Left ventricle myocardium superior (tissue), 1 donor: Measurements from ENCODE around the gene ANP32A. TPM values are rescaled to one million over a fixed set of nuclear protein-coding genes. Genes with fewer than 3 reads are reported as not detected.

Experiments
- ATAC-seq: fragments of 200-7000 bp; cut with Tn5 transposase; one replicate; pipeline ENCODE4 v1.9.1; 2020; ENCODE audit warnings: mild to moderate bottlenecking, moderate library complexity
- DNase-seq: peaks from one replicate; pipeline ENCODE4 v3.0.0-alpha.2; 2020
- intact Hi-C: fragments of 100-400 bp; cut with micrococcal nuclease; formaldehyde crosslinking; loops from one replicate; pipeline ENCODE4 v1.11.0; 2022
- total RNA-seq: library from RNA; stranded (reverse); fragmentation: NEBNext Ultra II Directional; extraction: Animal tissue kit (Norgen Biotek cat#: 25700); gene quantifications from one replicate; pipeline ENCODE4 v1.2.1, GENCODE V29; 2021
- donor health status: DM: no; HTN: yes; CAD: no; lungs with severe emphysema.

ANP32A gene
- total RNA-seq, 1 donor from 2014 or later = 138 TPM

DNA sequence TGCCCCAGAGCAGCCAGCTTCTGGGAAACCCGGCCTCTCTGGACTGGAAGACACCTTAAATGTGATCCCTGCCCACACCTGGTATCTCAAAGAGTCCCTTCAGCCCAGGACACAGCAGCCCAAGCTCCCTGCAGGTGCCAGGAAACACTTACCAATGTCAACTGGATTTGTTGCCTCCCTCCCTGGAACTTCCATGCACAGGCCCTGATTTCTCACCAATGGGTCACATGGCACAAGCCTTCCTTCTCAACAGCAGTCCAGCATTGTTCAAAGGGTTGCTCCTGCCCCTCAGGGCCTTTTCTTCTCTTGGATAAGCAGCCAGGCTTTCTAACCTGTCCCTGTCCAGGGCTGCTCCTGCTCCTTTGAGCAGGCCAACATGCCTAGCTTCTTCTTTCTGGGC is 31.6 kb downstream of the ANP32A start:
- peak; percentile 4 for ATAC-seq
- DNase-seq = no peak
- intact Hi-C loops = no loop called here

GRCh38 chr15:68788264-68788624 is 32.5 kb downstream of the ANP32A start:
- no peak for ATAC-seq
- intact Hi-C loops = no loop called here
- DNase-seq = no peak

- no peak for ATAC-seq
- no peak for DNase-seq
- intact Hi-C loops = no loop called here
Measured at GRCh38 chr15:68787609-68788263, 33.0 kb downstream of the ANP32A start.

DNA sequence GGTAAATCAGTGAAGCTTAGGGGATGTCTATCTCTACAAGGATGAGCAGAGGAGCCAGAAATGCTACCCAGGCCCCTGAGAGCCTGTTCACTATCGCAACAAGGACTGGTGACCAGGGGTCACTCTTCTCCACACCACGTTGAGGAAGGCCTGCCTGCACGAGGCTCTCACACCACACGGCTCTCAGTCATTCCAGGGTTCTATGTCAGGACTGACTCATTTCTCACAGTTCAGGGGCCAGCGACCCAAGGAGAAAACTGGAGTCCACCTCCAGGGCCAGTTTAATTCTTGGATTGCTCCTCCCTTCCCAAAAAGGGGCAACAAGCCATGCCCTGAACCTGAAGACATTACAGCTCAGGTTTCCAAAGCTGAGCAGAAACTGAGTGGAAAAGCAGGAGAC is 33.9 kb downstream of the ANP32A start:
- intact Hi-C loops = no loop called here

GRCh38 chr15:68785541-68785940 is 35.2 kb downstream of the ANP32A start:
- ATAC-seq = no peak
- intact Hi-C loops = no loop called here
- no peak for DNase-seq

More for the DNA sequence above, 33.9 kb downstream of the ANP32A start:
- DNase-seq (no peak), ATAC-seq (no peak)

DNA sequence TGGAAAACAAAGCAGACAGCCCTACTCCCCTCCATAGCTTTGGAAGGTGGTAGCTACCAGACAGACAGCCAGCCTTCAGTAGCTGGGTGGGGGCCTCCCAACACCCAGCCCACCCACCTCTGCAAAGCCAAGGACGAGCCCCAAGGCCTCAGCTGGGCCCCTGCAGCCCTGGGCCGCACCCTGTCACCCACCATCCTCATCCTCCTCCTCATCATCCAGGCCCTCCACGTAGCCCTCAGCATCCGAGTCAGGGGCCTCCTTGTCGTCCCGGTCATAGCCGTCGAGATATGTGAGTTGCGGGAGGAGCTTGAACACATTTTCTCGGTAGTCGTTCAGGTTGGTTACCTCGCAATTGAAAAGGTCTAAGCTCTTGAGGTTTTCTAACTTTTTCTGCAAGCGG is 36.5 kb downstream of the ANP32A start:
- no peak for DNase-seq
- intact Hi-C loops = no loop called here

DNA sequence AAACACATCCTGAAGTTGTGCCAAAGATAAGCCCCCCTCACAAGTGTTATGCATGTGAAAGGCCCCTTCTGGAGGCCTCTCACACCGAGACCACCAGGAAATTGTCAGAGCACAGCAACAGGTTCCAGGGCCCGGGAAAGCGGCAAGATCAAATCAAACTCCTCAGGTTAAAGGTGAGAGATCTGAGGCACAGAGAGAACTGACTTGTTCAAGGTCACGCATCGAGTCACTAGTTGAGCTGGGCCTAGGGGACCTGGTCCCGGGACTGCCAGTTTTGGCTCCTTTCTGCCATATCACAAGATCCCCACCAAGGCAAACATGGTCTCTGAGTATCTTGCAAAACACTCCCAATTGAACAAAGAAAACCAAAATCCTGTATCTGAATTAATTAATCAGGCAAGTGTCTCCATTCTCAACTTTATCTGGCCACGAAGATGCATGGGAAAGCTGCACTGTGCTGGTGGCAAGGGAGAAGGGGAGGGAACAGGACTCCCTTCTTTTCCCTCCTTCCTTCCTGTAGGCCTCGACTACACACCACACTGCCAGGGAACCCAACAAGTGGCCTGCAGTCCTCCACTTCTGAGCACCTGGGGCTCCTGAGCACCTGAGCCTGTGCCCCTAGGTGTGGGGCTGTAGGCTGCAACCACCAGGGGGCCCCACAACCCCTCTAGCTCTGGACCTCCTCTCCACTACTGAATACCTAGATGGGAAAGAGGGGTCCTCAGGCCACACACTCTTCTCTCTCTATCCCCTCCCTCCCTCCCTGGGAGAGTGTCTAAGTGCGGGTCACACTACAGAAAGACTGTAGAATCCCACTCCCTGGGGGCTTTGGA is 37.3 kb downstream of the ANP32A start:
- peak; percentile 63 for DNase-seq
- intact Hi-C loops = no loop called here

More for the DNA sequence above, 36.5 kb downstream of the ANP32A start:
- no peak for ATAC-seq

DNA sequence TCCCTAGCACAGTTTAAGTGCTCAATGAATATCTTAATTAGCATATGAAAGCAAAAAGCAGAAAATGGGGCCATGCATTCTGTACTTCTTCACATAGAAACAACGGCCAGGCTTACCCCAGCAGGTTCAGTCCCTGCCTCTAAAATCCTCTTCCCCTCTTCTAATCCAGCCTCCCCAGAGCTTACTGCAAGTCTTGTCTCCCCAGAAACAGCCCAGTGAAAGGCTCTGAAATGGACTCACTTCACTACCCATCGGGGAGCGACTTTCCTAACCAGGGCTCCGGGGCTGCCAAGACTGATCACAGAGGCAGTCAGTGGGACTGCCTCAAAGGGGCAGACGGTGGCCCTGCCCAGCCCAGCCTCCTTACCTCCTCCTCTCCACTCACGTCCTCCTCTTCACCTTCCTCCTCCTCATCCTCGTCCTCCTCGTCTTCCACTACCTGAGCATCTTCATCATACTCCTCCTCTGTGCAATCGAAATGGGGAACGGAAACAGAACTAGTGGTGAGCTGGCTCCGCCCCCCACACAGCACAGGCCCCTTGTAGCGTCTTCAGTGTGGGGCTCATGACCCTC is 38.0 kb downstream of the ANP32A start:
- DNase-seq (no peak), ATAC-seq (no peak)
- intact Hi-C loops = no loop called here

More for the DNA sequence above, 37.3 kb downstream of the ANP32A start:
- ATAC-seq = peak; percentile 61

DNA sequence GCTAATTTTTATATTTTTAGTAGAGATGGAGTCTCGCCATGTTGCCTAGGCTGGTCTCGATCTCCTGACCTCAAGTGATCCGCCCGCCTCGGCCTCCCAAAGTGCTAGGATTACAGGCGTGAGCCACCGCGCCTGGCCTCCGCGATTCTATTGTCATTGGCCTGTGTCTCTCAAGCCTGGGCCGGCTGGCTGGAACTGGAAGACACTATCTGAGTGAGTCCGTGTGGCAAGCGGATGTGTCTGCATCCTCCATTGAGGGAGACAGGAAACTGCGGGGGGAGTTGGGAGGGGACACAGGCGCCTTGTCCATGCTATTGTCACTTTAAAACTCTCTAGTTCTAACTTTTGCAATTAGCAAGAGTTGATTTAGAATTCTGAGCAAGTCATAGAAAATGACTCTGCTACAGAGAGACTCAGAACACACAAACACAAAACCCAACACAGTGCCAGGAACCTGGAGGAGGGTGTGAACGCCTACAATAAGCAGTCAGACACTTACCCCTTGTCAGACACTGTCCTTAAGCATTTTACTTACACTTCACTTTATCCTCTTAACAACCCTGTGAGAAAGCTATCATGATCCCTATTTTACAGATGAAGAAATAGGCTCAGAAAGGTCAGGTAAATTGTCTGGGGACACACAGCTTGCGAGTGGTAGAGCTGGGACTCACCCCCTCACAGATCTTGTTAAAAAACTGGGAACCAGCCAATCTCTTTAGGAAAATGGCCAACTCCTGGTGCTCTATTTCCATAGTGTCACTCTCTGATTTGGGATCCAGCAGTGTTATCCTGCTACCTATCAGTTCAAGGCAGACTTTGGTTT is 38.7 kb downstream of the ANP32A start:
- peak; percentile 75 for ATAC-seq
- DNase-seq = peak; percentile 70
- intact Hi-C loops = no loop called here

DNA sequence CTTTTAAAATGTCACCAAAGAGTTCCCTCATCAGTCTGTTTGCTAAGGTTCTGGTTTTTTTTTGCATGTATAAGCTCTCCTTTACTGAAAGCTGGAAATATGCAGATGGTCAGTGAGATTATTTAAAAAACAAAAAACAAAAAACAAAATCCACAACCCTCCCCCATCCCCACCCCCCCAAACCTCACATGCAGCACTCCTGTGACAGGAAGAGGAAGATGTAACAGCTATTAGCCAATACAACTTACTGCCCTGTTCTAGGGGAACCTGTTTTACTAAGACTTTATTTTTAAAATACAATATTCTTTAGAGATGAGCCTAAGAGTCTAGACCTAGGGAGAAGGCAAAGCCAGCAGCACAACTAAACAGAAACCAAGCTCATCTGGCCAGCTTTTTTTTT is 39.5 kb downstream of the ANP32A start:
- ATAC-seq (no peak), DNase-seq (no peak)
- intact Hi-C loops = no loop called here

DNA sequence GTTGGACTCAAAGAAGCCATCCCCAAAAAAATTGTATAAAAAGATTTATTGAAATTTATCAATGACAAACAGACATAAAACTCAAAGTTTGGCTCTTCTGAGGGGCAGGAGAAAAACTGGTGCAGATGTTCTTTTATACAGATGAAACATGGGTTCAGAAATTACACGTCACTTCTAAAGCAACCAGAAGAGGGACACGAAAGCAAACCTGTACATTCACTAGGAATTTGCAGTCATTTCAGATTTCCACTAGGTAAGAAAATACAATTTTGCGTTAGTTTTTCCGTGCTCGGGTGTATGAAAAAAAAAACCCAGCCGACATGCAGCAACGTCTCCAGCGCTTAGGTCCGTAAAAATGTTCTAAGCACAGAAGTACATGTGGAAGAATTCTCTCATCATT is 41.8 kb downstream of the ANP32A start:
- ATAC-seq = no peak
- DNase-seq = no peak
- intact Hi-C loops = no loop called here

- DNase-seq (no peak), ATAC-seq (no peak)
- intact Hi-C loops = no loop called here
Measured at GRCh38 chr15:68776477-68777270, 44.0 kb downstream of the ANP32A start.

DNA sequence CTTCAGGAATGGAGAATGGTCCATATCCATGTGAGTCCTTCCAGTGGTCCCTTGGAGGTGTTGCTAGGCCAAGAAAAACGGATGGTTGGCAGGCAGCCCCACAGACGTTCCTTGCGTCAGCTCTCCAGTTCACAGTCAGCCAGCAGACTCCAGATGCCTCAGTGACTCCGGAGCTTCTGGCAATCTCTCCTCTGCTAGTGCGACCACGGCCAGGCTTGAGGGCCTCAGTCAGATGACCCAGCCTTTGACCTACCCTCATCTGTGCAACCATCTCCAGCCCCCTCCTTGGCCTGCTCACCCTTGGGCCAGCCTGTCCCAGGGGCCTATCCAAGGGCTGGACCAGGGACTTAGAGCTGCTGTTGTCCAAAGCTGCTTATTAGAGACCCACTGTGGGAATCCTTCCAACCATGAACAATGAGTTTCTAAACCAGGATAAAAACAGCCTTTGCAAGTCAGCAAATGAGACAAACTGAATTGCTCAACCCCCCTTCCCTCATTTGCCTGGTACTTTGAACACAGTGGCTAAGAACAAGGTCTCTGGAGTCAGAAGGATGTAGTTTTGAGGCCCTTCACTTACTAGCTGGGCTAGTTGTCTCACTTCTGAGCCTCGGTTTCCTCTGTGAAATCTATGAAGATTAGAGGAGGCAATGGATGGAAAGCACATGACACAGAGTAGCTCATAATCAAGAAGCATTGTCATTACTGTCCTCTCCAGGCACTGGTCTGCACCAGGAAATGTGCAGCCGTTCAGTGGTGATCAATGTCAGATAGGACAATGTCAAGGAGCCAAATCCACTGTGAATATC is 44.8 kb downstream of the ANP32A start:
- peak; percentile 90 for DNase-seq
- peak; percentile 91 for ATAC-seq
- intact Hi-C loops = no loop called here

DNA sequence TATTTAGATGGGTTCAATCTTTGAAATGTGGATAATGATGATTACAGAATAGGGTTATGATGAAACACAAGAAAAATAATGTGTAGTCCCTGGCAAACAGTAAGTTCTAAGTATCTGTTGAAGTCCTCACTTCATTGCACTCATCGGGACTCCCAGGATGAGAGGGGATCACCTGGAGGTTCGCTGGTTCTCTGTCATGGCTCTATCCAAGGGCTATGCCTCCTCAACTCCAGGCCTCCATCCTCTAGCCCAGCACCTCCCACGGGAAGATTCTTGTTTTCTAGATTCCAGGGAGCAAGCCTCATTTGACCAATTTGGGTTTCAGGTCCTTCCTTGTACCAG is 45.5 kb downstream of the ANP32A start:
- ATAC-seq (no peak), DNase-seq (no peak)
- intact Hi-C loops = no loop called here

- intact Hi-C loops = no loop called here
- DNase-seq (peak; percentile 70), ATAC-seq (peak; percentile 45)
Measured at GRCh38 chr15:68774521-68775235, 46.0 kb downstream of the ANP32A start.

DNA sequence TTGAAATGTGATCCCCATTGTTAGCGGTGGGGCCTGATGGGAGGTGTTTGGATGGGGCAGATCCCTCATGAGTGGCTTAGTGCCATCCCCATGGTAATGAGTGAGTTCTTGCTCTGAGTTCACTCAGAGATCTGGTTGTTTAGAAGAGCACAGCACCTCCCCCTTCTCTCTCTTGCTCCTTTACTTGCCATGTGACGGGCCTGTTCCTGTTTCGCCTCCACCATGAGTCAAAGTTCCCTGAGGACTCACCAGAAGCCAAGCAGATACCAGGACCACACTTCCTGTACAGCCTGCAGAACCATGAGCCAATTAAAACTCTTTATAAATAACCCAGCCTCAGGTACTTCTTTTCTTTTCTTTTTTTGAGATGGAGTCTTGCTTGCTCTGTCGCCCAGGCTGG is 46.6 kb downstream of the ANP32A start:
- DNase-seq = no peak
- intact Hi-C loops = no loop called here
- ATAC-seq = peak; percentile 15

GRCh38 chr15:68773036-68773435 is 47.7 kb downstream of the ANP32A start:
- no peak for ATAC-seq
- DNase-seq = no peak
- intact Hi-C loops = no loop called here

GRCh38 chr15:68770216-68770615 is 50.5 kb downstream of the ANP32A start:
- ATAC-seq (no peak), DNase-seq (no peak)
- intact Hi-C loops = no loop called here
